Stromal cell of bone marrow (primary cell): ENCODE results near the gene C15orf40.
"Not testable (repeated sequence)": the region's sequence is repeated elsewhere in the genome, so short reads cannot be mapped to it uniquely, and the experiment has no call there.

ENCODE experiments used
- DNase-seq: peaks from one replicate; pipeline ENCODE4 v3.0.0-alpha.2; 2012; ENCODE audit warnings: low read depth

Gene C15orf40

GRCh38 chr15:83011271-83012075 is at the start of gene C15orf40:
TSS of gene C15orf40 (minus strand) at chr15:83011639. CDS start at chr15:83011607, 32 bp downstream.
- DNase-seq = peak; percentile 77

- no peak for DNase-seq
Measured at GRCh38 chr15:83057696-83058376, 46.4 kb upstream of the C15orf40 start.

- no peak for DNase-seq
Measured at GRCh38 chr15:83057002-83057401, 45.6 kb upstream of the C15orf40 start.

- peak; percentile 66 for DNase-seq
Measured at GRCh38 chr15:83053151-83053550, 41.7 kb upstream of the C15orf40 start.

GRCh38 chr15:83046558-83047127 is 35.2 kb upstream of the C15orf40 start:
- DNase-seq = peak; percentile 74

GRCh38 chr15:83044156-83044555 is 32.7 kb upstream of the C15orf40 start:
- DNase-seq = no peak

- DNase-seq = no peak
Measured at GRCh38 chr15:83039206-83039605, 27.8 kb upstream of the C15orf40 start.

- DNase-seq = no peak
Measured at GRCh38 chr15:83036253-83036652, 24.8 kb upstream of the C15orf40 start.

- DNase-seq = not testable (repeated sequence)
Measured at GRCh38 chr15:83031234-83031633, 19.8 kb upstream of the C15orf40 start.

GRCh38 chr15:83030021-83030420 is 18.6 kb upstream of the C15orf40 start:
- DNase-seq = no peak

GRCh38 chr15:83018436-83018835 is 7.0 kb upstream of the C15orf40 start:
- no peak for DNase-seq

GRCh38 chr15:83016906-83017305 is 5.5 kb upstream of the C15orf40 start:
- DNase-seq = no peak

- DNase-seq = no peak
Measured at GRCh38 chr15:83015361-83015760, 3.9 kb upstream of the C15orf40 start.

- DNase-seq = no peak
Measured at GRCh38 chr15:83014205-83014653, 2.8 kb upstream of the C15orf40 start.

GRCh38 chr15:83012636-83013035 is 1.2 kb upstream of the C15orf40 start:
- DNase-seq = no peak

- DNase-seq = no peak
Measured at GRCh38 chr15:83012076-83012426, 612 bp upstream of the C15orf40 start.

- peak; percentile 75 for DNase-seq
Measured at GRCh38 chr15:83010709-83011270, 649 bp downstream of the C15orf40 start.

- not testable (repeated sequence) for DNase-seq
Measured at GRCh38 chr15:83000672-83001031, 10.8 kb downstream of the C15orf40 start.

GRCh38 chr15:82999905-83000671 is 11.4 kb downstream of the C15orf40 start:
- DNase-seq = no peak

- DNase-seq = no peak
Measured at GRCh38 chr15:82999426-82999825, 12.0 kb downstream of the C15orf40 start.

- DNase-seq = no peak
Measured at GRCh38 chr15:82995938-82996337, 15.5 kb downstream of the C15orf40 start.

- DNase-seq = no peak
Measured at GRCh38 chr15:82995076-82995475, 16.4 kb downstream of the C15orf40 start.
